PC-3 (cell line): Measurements from ENCODE around the gene ETNK2. TPM values are rescaled to one million over a fixed set of nuclear protein-coding genes. Genes with fewer than 3 reads are reported as not detected.

Source experiments
- ATAC-seq: fragments of 200-7000 bp; cut with Tn5 transposase; 2 replicates; pipeline ENCODE4 v1.9.1; 2020; ENCODE audit warnings: mild to moderate bottlenecking, moderate library complexity
- BruUV-seq: library from RNA; stranded (reverse); fragments of 400-500 nt; replicated peaks from 2 replicates; lab custom pipeline; 2021; lab: Mats Ljungman, UMichigan
- CTCF ChIA-PET: fragments of 300-600 bp; sonication (Branson Sonifier 250); formaldehyde crosslinking; loops from one replicate; lab custom pipeline; 2022; ENCODE audit warnings: antibody characterized with exemption; lab: Charles Lee
- POLR2A ChIA-PET: fragments of 300-600 bp; sonication (Branson Sonifier 250); formaldehyde crosslinking; loops from one replicate; lab custom pipeline; 2022; ENCODE audit warnings: antibody characterized with exemption; ENCODE audit not compliant: unreplicated experiment; lab: Charles Lee
- DNase-seq: peaks from one replicate; pipeline ENCODE4 v3.0.0-alpha.2; 2015
- H2AFZ ChIP-seq: fragments of 300-600 bp; sonication (generic); 2 replicates; pipeline ENCODE4 v1.6.0; 2016; ENCODE audit warnings: antibody characterized with exemption, low read length
- H3F3A ChIP-seq: fragments of 300-600 bp; sonication (generic); one replicate; pipeline ENCODE4 v1.6.0; 2017; ENCODE audit warnings: antibody characterized with exemption, low read length, control low read depth, mild to moderate bottlenecking; ENCODE audit not compliant: unreplicated experiment
- H3K27ac ChIP-seq: fragments of 300-600 bp; sonication (generic); 2 replicates; pipeline ENCODE4 v1.5.1; 2016; ENCODE audit warnings: mild to moderate bottlenecking, low read length
- H3K27me3 ChIP-seq: fragments of 300-600 bp; sonication (generic); 2 replicates; pipeline ENCODE4 v1.6.1; 2016; ENCODE audit warnings: low read length, mixed read lengths
- H3K36me3 ChIP-seq: fragments of 300-600 bp; sonication (generic); 2 replicates; pipeline ENCODE4 v1.6.1; 2016; ENCODE audit warnings: low read depth, mixed run types, low read length, mixed read lengths
- H3K4me1 ChIP-seq: fragments of 300-600 bp; sonication (generic); 2 replicates; pipeline ENCODE4 v1.5.1; 2016; ENCODE audit warnings: low read length; ENCODE audit not compliant: insufficient read depth
- H3K4me2 ChIP-seq: fragments of 300-600 bp; sonication (generic); 2 replicates; pipeline ENCODE4 v1.6.0; 2016; ENCODE audit warnings: low read length
- H3K4me3 ChIP-seq: fragments of 300-600 bp; sonication (generic); 2 replicates; pipeline ENCODE4 v1.5.1; 2016; ENCODE audit warnings: mild to moderate bottlenecking, low read length, mixed read lengths
- H3K79me2 ChIP-seq: fragments of 300-600 bp; sonication (generic); 2 replicates; pipeline ENCODE4 v1.6.1; 2017; ENCODE audit warnings: low read length, mixed read lengths
- H3K9ac ChIP-seq: fragments of 300-600 bp; sonication (generic); 2 replicates; pipeline ENCODE4 v1.6.0; 2016; ENCODE audit warnings: mild to moderate bottlenecking, low read length
- H3K9me2 ChIP-seq: fragments of 300-600 bp; sonication (generic); replicated peaks from 2 replicates; pipeline ENCODE4 v1.6.1; 2016; ENCODE audit warnings: mixed run types, low read length, mixed read lengths
- H3K9me3 ChIP-seq: fragments of 300-600 bp; sonication (generic); 2 replicates; pipeline ENCODE4 v1.6.1; 2016; ENCODE audit warnings: low read length, mixed read lengths
- H4K20me1 ChIP-seq: fragments of 300-600 bp; sonication (generic); 2 replicates; pipeline ENCODE4 v1.6.1; 2016; ENCODE audit warnings: low read length, mixed read lengths
- EZH2 ChIP-seq: fragments of 300-600 bp; sonication (generic); IDR thresholded peaks from one replicate; pipeline ENCODE4 v1.6.1; 2017; ENCODE audit warnings: antibody characterized with exemption, mild to moderate bottlenecking, low read length; ENCODE audit not compliant: unreplicated experiment
- EZH2phosphoT487 ChIP-seq: fragments of 300-600 bp; sonication (generic); IDR thresholded peaks from 2 replicates; pipeline ENCODE4 v1.6.1; 2018; ENCODE audit warnings: mild to moderate bottlenecking, antibody characterized with exemption, low read length, borderline replicate concordance
- intact Hi-C: fragments of 100-400 bp; cut with micrococcal nuclease; formaldehyde crosslinking; loops from 2 replicates; pipeline ENCODE4 v1.9.0; 2023
- total RNA-seq: library from RNA; depleted of rRNA; stranded (reverse); fragments of >200 nt; gene quantifications from 2 replicates; pipeline ENCODE4 v1.2.3, GENCODE V29; 2014
- TF ChIP-seq, protein P1 (sequence below): fragments of 300-600 bp; sonication (generic); conservative IDR thresholded peaks from 2 replicates; pipeline ENCODE4 v1.5.1; 2017; ENCODE audit warnings: antibody characterized with exemption, low read depth, mild to moderate bottlenecking, low read length

ETNK2 gene
- total RNA-seq, 1 experiment from 2014 or later: 37.1 TPM

DNA sequence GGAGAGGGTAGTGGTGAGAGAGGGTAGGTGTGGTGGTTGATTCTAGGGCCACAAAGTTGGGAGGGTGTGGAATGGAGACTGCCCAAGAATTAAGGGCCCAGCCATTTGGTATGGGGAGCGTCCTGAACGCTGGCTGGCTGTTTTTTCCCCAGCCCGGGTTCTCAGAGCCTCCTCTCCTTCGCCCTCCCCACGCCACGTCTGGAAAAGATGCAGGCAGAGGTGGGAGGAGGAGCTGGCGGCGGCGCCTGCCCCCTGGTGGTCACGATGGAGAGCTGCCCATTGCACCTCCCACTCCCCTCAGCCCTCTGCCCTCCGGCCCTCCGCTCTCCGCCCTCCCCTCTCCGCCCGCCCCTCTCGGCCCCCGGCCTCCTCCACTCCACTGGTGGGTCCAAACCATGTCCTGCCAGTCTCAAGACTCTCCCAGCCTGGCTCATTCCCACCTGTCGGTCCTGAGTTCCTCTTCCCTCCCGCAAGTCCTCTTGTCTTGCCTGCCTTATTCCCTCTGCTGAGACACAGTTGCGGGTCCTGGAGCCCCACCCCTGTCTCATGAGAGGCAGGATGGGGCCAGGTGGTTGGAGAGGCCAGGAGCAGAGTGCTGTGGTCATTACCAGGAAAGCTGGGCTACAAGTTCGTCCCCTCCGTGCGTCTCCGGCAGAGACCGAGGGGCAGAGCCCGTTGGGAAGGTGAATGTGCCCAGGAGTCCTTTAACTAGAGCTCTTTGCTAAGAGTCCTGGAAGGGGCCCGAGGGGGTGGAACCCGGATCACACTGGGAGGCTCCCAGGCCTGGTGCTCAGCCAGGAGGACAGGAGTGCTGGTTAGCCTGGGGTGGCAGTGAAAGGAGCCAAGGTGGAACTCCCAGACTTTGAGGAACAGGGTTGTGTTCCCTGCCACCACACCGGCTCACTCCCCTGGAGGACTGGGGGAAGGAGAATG lies 22.6 kb downstream of the ETNK2 start:
- peak overlapping the region; percentile 55 for H3K27ac ChIP-seq

DNA sequence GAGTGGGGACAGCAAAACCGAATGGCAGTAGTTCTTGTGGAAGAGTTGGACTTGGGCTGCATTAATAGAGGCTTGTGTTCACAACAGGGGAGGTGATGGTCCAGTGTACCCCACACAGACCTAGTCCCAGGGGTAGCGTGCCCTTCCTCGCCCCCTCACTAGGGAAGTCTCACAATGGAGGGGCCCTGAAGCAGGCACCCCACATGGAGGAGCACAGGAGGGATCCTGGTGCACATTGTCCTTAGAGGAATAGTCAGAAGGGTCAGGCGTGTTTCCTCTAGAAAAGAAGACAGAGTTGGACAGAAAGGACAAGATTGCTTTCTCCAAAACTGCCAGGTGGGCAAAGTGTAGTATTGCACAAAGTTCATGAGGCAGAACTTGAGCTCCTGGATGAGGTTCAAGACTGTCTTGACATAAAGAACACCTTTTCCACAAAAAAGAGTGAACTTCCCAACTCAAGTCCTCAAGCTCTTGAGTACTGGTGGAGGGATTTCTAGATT lies 23.3 kb downstream of the ETNK2 start:
- peaks cover 57% of the 10 kb centered on the region for H3K4me1 ChIP-seq
- H3F3A ChIP-seq: no peaks in the 10 kb centered on the region
- no peak overlapping the region for H3K4me3 ChIP-seq
- H2AFZ ChIP-seq: no peak overlapping the region
- CTCF ChIA-PET: interaction anchor here (0.5 to 3.8 kb wide), 9 partner anchors 34 to 448 kb away, joined by 4 to 55 read pairs (median 6); partner anchors contain the start of gene SNRPE
- H4K20me1 ChIP-seq: no peaks in the 10 kb centered on the region
- 0 out of 2 replicates have a peak overlapping the region, but pooled peaks have one; percentile 12 for H3K27ac ChIP-seq
- POLR2A ChIA-PET: interaction anchor here (0.6 kb wide), 1 partner anchor 257 kb away, joined by 3 read pairs; no protein-coding TSS in a partner anchor
- no peaks in the 10 kb centered on the region for H3K9me3 ChIP-seq
- no peaks in the 10 kb centered on the region for H3K79me2 ChIP-seq
- BruUV-seq: TSS peak; percentile 3
- peaks cover 22% of the 10 kb centered on the region for H3K36me3 ChIP-seq
- intact Hi-C loops: no loop called here
- no peak for ATAC-seq
- H3K27me3 ChIP-seq: no peaks in the 10 kb centered on the region
- DNase-seq: peak; percentile 33
- H3K4me2 ChIP-seq: peak overlapping the region; percentile 79
- TF ChIP-seq EZH2: no peak
- TF ChIP-seq, protein P1, sequence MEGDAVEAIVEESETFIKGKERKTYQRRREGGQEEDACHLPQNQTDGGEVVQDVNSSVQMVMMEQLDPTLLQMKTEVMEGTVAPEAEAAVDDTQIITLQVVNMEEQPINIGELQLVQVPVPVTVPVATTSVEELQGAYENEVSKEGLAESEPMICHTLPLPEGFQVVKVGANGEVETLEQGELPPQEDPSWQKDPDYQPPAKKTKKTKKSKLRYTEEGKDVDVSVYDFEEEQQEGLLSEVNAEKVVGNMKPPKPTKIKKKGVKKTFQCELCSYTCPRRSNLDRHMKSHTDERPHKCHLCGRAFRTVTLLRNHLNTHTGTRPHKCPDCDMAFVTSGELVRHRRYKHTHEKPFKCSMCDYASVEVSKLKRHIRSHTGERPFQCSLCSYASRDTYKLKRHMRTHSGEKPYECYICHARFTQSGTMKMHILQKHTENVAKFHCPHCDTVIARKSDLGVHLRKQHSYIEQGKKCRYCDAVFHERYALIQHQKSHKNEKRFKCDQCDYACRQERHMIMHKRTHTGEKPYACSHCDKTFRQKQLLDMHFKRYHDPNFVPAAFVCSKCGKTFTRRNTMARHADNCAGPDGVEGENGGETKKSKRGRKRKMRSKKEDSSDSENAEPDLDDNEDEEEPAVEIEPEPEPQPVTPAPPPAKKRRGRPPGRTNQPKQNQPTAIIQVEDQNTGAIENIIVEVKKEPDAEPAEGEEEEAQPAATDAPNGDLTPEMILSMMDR: no peak
- no peak for TF ChIP-seq EZH2phosphoT487
- H3K9me2 ChIP-seq: no peaks in the 10 kb centered on the region
- H3K9ac ChIP-seq: no peak overlapping the region

More for the DNA sequence above, 22.6 kb downstream of the ETNK2 start:
- Histone ChIP-seq H3K4me1 (peaks cover 57% of the 10 kb centered on the region), H3K36me3 (peaks cover 21% of the 10 kb centered on the region), H3K27me3 (no peaks in the 10 kb centered on the region), H3K4me3 (peak overlapping the region; percentile 46), H3K79me2 (no peaks in the 10 kb centered on the region), H3K9me2 (no peaks in the 10 kb centered on the region), H4K20me1 (no peaks in the 10 kb centered on the region), H3K9ac (peak overlapping the region; percentile 25), H3F3A (no peaks in the 10 kb centered on the region), H2AFZ (peak overlapping the region; percentile 36), H3K9me3 (no peaks in the 10 kb centered on the region), H3K4me2 (peak overlapping the region; percentile 79)
- TF ChIP-seq EZH2phosphoT487 (no peak), EZH2 (no peak)
- TF ChIP-seq, protein P1: peak; percentile 88
- ChIA-PET CTCF (interaction anchor here (0.5 to 3.8 kb wide), 13 partner anchors 25 to 449 kb away, joined by 3 to 55 read pairs (median 4); partner anchors contain the start of gene SNRPE), POLR2A (interaction anchor here (0.6 kb wide), 1 partner anchor 258 kb away, joined by 3 read pairs; no protein-coding TSS in a partner anchor)
- no TSS peak for BruUV-seq
- intact Hi-C loops: loop anchor here (1.0 kb wide), 2 partner anchors 42 to 258 kb away; no protein-coding TSS in a partner anchor
- ATAC-seq: peak; percentile 44
- peak; percentile 77 for DNase-seq
